Hepatocyte (in vitro differentiated cells): Measurements from ENCODE around the gene NFKBIA.

Source experiments
- CTCF ChIP-seq: fragments of 200-600 bp; sonication (generic); IDR thresholded peaks from 2 replicates; pipeline ENCODE4 v1.5.1; 2016; ENCODE audit warnings: antibody characterized with exemption, mild to moderate bottlenecking; ENCODE audit not compliant: poor library complexity
- EZH2 ChIP-seq: fragments of 200-600 bp; sonication (generic); IDR thresholded peaks from 2 replicates; pipeline ENCODE4 v1.6.1; 2016; ENCODE audit warnings: antibody characterized with exemption, mild to moderate bottlenecking, borderline replicate concordance
- EZH2phosphoT487 ChIP-seq: fragments of 200-600 bp; sonication (generic); IDR thresholded peaks from one replicate; pipeline ENCODE4 v1.6.1; 2018; ENCODE audit warnings: antibody characterized with exemption, mild to moderate bottlenecking, low read depth, moderate library complexity; ENCODE audit not compliant: unreplicated experiment, severe bottlenecking

GRCh38 chr14:35412272-35413056 lies 7.9 kb upstream of the NFKBIA start:
- TF ChIP-seq EZH2 (no peak), CTCF (no peak), EZH2phosphoT487 (no peak)
